ENCODE results near the gene INHBB.

DNA sequence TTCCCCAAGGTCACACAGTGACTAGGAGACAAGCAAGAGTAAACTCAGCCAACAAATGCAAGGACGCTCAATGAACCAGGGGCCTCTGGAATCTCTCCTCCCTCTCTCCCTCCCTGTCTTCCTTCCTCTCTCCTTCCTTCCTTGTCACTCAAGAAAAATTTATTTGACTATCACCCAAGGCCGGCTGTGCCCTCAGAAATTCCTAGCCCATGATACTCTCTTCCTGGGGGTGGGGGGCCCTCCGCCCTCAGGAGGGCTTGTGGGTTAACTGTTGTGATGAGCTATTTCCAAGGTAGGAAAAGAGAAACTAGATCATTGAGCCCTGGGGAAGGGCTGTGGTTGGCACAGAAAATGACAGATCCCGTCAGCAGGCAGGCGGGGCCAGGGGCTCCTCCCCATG is 21.7 kb downstream of the INHBB start:
- TF ChIP-seq, protein P1, sequence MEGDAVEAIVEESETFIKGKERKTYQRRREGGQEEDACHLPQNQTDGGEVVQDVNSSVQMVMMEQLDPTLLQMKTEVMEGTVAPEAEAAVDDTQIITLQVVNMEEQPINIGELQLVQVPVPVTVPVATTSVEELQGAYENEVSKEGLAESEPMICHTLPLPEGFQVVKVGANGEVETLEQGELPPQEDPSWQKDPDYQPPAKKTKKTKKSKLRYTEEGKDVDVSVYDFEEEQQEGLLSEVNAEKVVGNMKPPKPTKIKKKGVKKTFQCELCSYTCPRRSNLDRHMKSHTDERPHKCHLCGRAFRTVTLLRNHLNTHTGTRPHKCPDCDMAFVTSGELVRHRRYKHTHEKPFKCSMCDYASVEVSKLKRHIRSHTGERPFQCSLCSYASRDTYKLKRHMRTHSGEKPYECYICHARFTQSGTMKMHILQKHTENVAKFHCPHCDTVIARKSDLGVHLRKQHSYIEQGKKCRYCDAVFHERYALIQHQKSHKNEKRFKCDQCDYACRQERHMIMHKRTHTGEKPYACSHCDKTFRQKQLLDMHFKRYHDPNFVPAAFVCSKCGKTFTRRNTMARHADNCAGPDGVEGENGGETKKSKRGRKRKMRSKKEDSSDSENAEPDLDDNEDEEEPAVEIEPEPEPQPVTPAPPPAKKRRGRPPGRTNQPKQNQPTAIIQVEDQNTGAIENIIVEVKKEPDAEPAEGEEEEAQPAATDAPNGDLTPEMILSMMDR (IDR thresholded peaks at IDR 0.05; ENCODE audit: insufficient read depth, low read length), result no peak
- TF ChIP-seq POLR2AphosphoS5 (IDR thresholded peaks at IDR 0.05; ENCODE audit: low read depth), result no peak
